Esophagus muscularis mucosa (tissue), 3 donors: ENCODE data around the gene BTBD1.

Experiments used
- POLR2AphosphoS5 ChIP-seq, 2 donors: sonication (generic); formaldehyde crosslinking; IDR thresholded peaks; one replicate each; pipeline ENCODE4 v1.6.1; 2017; ENCODE audit warnings: antibody characterized with exemption in 2 of 2
- TF ChIP-seq, protein P1 (sequence below), 3 experiments: fragments of 200-600 bp in 2 of 3; fragments of 450-650 bp in 1 of 3; sonication (generic) in 2 of 3; IDR thresholded peaks; one replicate each; pipeline ENCODE4 v1.5.1; 2017 to 2019; ENCODE audit warnings: antibody characterized with exemption in 3 of 3, mild to moderate bottlenecking in 2 of 3, moderate library complexity in 1 of 3

DNA sequence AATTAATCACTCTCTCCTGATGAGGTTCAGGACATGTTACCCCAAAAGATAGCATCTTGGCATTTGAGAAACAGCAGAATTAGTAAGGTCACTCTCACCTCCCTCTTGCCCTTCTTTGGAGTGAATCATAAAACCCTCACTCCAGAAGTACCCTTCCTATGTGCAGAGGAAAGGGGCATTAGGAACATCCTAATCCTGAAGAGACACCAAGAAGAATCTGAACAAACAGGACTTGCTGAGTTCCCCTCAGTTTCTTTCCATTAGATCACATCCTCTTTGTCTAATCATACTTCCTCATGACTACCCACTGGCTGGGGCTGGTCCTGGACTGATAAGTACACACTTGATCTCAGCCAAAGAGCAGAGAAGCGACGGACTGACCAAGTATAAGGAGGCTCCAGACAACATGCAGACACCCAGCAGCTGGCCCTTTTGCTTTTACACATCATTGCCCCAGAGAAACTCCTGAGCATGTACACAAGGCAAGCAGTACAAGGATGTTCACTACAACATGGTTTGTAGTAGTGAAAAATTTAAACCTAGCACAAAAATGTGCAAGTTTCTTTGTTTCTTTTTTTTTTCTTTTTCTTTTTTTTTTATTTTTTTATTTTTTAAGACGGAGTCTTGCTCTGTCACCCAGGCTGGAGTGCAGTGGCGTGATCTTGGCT, 25.4 kb upstream of the BTBD1 start:
- TF ChIP-seq, protein P1, sequence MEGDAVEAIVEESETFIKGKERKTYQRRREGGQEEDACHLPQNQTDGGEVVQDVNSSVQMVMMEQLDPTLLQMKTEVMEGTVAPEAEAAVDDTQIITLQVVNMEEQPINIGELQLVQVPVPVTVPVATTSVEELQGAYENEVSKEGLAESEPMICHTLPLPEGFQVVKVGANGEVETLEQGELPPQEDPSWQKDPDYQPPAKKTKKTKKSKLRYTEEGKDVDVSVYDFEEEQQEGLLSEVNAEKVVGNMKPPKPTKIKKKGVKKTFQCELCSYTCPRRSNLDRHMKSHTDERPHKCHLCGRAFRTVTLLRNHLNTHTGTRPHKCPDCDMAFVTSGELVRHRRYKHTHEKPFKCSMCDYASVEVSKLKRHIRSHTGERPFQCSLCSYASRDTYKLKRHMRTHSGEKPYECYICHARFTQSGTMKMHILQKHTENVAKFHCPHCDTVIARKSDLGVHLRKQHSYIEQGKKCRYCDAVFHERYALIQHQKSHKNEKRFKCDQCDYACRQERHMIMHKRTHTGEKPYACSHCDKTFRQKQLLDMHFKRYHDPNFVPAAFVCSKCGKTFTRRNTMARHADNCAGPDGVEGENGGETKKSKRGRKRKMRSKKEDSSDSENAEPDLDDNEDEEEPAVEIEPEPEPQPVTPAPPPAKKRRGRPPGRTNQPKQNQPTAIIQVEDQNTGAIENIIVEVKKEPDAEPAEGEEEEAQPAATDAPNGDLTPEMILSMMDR (IDR thresholded peaks at IDR 0.05): no peak
- TF ChIP-seq POLR2AphosphoS5 (IDR thresholded peaks at IDR 0.05): peak; percentile 63 to 64
